OCI-LY1 (cell line): ENCODE data around the gene DIP2C.

Experiments
- EZH2 ChIP-seq: fragments of 200-600 bp; sonication (generic), shearing (Covaris generic); IDR thresholded peaks from 2 replicates; pipeline ENCODE4 v1.8.0; 2017; ENCODE audit warnings: borderline replicate concordance, mixed run types, mild to moderate bottlenecking, antibody characterized with exemption, low read length, moderate library complexity, mixed read lengths
- TF ChIP-seq, protein P1 (sequence below): fragments of 200-600 bp; sonication (generic), shearing (Covaris generic); IDR thresholded peaks from 2 replicates; pipeline ENCODE4 v1.5.1; 2017; ENCODE audit warnings: mild to moderate bottlenecking, antibody characterized with exemption, low read length, moderate library complexity, mixed read lengths

DNA sequence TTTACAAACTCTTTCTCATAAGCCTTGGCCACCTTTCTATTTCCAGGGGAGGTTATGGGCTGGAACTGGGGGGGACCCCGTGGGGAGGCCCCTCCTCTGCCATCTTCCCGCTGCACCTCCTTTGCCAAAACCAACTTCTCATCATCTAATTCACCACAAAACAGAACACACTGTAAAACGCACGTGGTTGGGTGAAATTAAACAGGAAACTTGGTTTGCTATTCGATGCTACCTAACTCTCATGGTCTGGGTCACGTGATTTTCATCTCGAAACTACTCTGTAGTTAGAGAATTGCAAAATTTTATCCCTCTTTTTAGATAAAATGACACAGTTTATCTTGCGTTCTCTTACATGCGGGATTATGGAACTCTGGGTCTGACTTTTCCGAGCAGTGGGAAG lies 312.2 kb downstream of the DIP2C start:
- TF ChIP-seq, protein P1, sequence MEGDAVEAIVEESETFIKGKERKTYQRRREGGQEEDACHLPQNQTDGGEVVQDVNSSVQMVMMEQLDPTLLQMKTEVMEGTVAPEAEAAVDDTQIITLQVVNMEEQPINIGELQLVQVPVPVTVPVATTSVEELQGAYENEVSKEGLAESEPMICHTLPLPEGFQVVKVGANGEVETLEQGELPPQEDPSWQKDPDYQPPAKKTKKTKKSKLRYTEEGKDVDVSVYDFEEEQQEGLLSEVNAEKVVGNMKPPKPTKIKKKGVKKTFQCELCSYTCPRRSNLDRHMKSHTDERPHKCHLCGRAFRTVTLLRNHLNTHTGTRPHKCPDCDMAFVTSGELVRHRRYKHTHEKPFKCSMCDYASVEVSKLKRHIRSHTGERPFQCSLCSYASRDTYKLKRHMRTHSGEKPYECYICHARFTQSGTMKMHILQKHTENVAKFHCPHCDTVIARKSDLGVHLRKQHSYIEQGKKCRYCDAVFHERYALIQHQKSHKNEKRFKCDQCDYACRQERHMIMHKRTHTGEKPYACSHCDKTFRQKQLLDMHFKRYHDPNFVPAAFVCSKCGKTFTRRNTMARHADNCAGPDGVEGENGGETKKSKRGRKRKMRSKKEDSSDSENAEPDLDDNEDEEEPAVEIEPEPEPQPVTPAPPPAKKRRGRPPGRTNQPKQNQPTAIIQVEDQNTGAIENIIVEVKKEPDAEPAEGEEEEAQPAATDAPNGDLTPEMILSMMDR = no peak
- TF ChIP-seq EZH2 = no peak
